Measurements from ENCODE around the gene FNDC11.

Gene FNDC11

GRCh38 chr20:63541371-63541770 is 12.6 kb upstream of the FNDC11 start:
- Histone ChIP-seq H4K20me1 (ENCODE audit: insufficient read depth) (no peaks in the 10 kb centered on the region), H3K36me3 (ENCODE audit: insufficient read depth) (no peaks in the 10 kb centered on the region), H3K4me1 (ENCODE audit: low read depth, poor library complexity, severe bottlenecking) (peaks cover 10% of the 10 kb centered on the region), H3K4me3 (IDR thresholded peaks at IDR 0.05; ENCODE audit: insufficient read depth, low read depth, low read length) (no peak overlapping the region), H3K79me2 (ENCODE audit: insufficient read depth, low read depth) (no peaks in the 10 kb centered on the region), H3K9ac (no peak overlapping the region), H3K4me2 (no peak overlapping the region), H2AFZ (ENCODE audit: low read depth) (no peak overlapping the region), H3K27ac (no peak overlapping the region), H3K27me3 (ENCODE audit: insufficient read depth, low read depth) (peaks cover 66% of the 10 kb centered on the region)
- no peak for TF ChIP-seq CTCF (conservative IDR thresholded peaks at IDR 0.05; ENCODE audit: low read depth, low read length)

DNA sequence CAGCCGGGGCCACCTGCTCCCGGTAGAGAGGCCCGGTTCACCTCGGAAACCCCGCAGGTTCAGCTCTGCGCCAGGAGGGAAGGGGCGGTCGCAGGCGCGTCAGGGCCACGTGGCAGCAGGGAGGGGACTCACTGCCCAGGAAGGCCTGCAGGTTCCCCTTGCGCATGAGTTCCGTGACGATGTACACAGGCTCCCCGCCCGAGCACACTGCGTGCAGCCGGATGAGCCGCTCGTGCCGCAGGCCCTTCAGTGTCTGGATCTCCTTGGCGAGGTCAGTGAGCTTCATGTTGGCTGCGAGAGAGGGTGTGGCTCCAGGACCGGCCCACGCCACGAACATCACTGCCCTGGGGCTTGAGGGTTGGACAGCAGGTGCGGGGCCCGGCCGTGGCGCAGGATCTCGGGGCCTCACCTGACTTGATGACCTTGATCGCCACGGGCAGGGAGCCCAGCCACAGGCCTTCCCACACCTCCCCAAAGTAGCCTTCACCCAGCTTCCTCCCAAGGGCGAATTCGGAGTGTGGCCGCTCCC is 11.9 kb upstream of the FNDC11 start:
- no peak overlapping the region for H3K27ac ChIP-seq
- no peak overlapping the region for H3K9ac ChIP-seq
- H3K79me2 ChIP-seq (ENCODE audit: insufficient read depth, low read depth) = no peaks in the 10 kb centered on the region
- no peak overlapping the region for H3K4me3 ChIP-seq (IDR thresholded peaks at IDR 0.05; ENCODE audit: insufficient read depth, low read depth, low read length)
- TF ChIP-seq CTCF (conservative IDR thresholded peaks at IDR 0.05; ENCODE audit: low read depth, low read length) = no peak
- H2AFZ ChIP-seq (ENCODE audit: low read depth) = no peak overlapping the region
- H3K36me3 ChIP-seq (ENCODE audit: insufficient read depth) = no peaks in the 10 kb centered on the region
- H3K4me1 ChIP-seq (ENCODE audit: low read depth, poor library complexity, severe bottlenecking) = peaks cover 10% of the 10 kb centered on the region
- peaks cover 73% of the 10 kb centered on the region for H3K27me3 ChIP-seq (ENCODE audit: insufficient read depth, low read depth)
- H4K20me1 ChIP-seq (ENCODE audit: insufficient read depth) = no peaks in the 10 kb centered on the region
- H3K4me2 ChIP-seq = no peak overlapping the region

DNA sequence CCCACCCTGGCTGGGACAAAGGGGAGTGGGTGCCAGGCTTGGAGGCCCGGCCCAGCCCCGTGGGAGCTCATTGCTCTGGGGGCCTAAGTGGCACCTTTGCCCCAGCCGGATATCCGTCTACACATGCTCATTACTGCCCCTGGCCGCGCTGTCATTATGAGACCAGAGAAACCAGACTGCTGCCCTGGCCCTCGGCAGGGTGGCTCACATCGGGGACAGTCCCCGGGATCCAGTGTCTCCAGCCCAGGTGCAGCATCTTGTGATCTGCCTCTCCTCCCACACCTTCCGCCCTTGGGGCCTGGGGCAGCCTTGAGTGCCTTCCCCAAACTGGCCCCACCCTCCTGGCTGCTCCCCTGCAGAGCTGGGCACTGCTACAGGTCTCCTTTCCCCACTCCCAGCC is 11.3 kb upstream of the FNDC11 start:
- no peaks in the 10 kb centered on the region for H3K79me2 ChIP-seq (ENCODE audit: insufficient read depth, low read depth)
- H3K9ac ChIP-seq = no peak overlapping the region
- H3K4me2 ChIP-seq = no peak overlapping the region
- TF ChIP-seq CTCF (conservative IDR thresholded peaks at IDR 0.05; ENCODE audit: low read depth, low read length) = no peak
- peaks cover 5% of the 10 kb centered on the region for H3K4me1 ChIP-seq (ENCODE audit: low read depth, poor library complexity, severe bottlenecking)
- H2AFZ ChIP-seq (ENCODE audit: low read depth) = no peak overlapping the region
- H3K36me3 ChIP-seq (ENCODE audit: insufficient read depth) = no peaks in the 10 kb centered on the region
- H4K20me1 ChIP-seq (ENCODE audit: insufficient read depth) = no peaks in the 10 kb centered on the region
- H3K27me3 ChIP-seq (ENCODE audit: insufficient read depth, low read depth) = peaks cover 79% of the 10 kb centered on the region
- H3K27ac ChIP-seq = no peak overlapping the region
- H3K4me3 ChIP-seq (IDR thresholded peaks at IDR 0.05; ENCODE audit: insufficient read depth, low read depth, low read length) = no peak overlapping the region

DNA sequence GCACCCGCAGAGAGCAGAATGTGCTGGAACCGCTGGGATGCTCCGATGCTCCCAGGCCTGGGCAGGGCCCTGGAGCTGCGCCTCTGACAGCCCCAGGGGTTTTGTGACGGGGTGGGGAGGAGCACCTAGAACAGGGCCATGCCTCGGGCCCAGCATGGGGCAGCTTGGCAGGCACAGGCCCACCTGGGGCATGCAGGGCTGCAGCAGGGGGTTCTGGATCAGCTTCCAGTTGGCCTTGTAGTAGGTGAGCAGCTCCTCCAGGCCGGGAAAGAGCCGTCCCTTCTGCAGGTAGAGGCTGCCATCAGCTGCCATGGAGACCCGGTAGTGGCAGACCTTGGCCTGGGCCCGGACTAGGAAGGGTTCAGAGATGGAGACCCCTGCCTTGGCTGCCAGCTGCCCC is 10.8 kb upstream of the FNDC11 start:
- peaks cover 5% of the 10 kb centered on the region for H3K4me1 ChIP-seq (ENCODE audit: low read depth, poor library complexity, severe bottlenecking)
- peaks cover 83% of the 10 kb centered on the region for H3K27me3 ChIP-seq (ENCODE audit: insufficient read depth, low read depth)

More for the DNA sequence above, 10.8 kb upstream of the FNDC11 start:
- H3K4me2 ChIP-seq = no peak overlapping the region
- H3K79me2 ChIP-seq (ENCODE audit: insufficient read depth, low read depth) = no peaks in the 10 kb centered on the region
- no peaks in the 10 kb centered on the region for H4K20me1 ChIP-seq (ENCODE audit: insufficient read depth)
- no peaks in the 10 kb centered on the region for H3K36me3 ChIP-seq (ENCODE audit: insufficient read depth)
- TF ChIP-seq CTCF (conservative IDR thresholded peaks at IDR 0.05; ENCODE audit: low read depth, low read length) = no peak
- no peak overlapping the region for H3K9ac ChIP-seq
- H2AFZ ChIP-seq (ENCODE audit: low read depth) = no peak overlapping the region
- no peak overlapping the region for H3K4me3 ChIP-seq (IDR thresholded peaks at IDR 0.05; ENCODE audit: insufficient read depth, low read depth, low read length)
- H3K27ac ChIP-seq = no peak overlapping the region
